Measurements from ENCODE around the gene JARID2.

JARID2 gene

DNA sequence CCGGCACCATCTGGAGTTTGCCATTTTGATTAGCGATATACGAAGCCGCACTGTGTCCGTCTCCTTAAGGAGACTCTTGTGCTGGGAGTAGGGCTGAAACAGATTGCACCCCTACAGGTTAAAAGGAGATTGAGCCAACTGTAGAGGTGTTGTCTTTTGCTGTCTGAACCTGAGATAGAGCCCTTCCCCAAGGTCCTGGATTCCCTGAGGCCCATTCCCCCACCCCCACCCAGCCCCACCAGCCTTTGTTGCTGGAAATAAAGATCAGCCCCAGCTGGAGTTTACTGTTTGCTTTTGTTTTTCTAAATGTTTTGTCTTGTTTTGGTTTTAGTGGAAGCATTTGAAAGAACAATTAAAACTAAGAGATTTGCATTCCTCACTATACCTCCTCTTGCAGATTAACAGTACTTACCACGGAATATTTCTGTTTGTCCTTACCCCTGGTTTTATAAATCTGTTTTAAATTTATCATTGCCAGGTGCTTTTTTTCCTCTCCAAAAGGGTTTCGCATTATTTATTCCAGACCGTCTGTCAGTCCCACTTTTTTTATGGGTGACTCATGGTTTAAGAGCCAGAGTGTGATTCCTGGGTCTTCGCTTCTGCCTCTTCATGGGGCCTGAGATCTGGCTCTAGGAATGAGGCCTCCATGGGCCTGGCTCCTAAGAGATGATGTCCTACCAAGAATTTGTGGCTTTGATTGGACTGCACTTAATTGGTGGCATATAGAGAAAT, 247.7 kb downstream of the JARID2 start:
- no peak for DNase-seq (ENCODE audit: low read depth)

DNA sequence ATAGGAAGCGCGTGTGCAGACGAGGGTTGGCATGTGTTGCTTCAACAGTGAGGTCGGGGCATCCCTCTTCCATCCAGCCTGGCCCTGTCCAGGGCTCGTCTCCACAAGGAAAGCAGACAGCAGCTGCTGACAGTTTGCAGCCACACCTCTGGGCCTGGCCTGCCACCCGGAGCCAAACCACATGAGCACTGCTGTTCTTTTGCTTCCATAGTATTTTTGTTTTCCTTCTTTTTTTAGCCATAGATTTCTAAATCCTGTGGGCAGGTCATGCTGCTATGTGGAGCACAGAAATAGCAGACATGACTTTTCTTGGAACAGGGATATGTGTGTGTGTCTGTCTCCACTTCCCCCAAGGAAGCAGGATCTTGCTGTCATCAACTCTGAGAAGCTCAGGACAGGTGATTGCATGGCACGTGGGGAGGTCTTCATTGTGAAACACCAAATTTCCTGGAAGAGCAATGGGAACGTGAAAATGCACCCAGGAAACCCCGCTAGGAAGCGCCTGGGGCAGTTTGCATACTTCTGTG, 249.6 kb downstream of the JARID2 start:
- DNase-seq (ENCODE audit: low read depth), result no peak

DNA sequence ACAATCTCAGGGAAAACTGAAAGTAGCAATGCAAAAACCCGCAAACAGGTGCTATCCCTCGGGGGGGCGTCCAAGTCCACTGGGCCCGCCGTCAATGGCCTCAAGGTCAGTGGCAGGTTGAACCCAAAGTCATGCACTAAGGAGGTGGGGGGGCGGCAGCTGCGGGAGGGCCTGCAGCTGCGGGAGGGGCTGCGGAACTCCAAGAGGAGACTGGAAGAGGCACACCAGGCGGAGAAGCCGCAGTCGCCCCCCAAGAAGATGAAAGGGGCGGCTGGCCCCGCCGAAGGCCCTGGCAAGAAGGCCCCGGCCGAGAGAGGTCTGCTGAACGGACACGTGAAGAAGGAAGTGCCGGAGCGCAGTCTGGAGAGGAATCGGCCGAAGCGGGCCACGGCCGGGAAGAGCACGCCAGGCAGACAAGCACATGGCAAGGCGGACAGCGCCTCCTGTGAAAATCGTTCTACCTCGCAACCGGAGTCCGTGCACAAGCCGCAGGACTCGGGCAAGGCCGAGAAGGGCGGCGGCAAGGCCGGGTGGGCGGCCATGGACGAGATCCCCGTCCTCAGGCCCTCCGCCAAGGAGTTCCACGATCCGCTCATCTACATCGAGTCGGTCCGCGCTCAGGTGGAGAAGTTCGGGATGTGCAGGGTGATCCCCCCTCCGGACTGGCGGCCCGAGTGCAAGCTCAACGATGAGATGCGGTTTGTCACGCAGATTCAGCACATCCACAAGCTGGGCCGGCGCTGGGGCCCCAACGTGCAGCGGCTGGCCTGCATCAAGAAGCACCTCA, 250.7 kb downstream of the JARID2 start:
- DNase-seq (ENCODE audit: low read depth), result no peak

DNA sequence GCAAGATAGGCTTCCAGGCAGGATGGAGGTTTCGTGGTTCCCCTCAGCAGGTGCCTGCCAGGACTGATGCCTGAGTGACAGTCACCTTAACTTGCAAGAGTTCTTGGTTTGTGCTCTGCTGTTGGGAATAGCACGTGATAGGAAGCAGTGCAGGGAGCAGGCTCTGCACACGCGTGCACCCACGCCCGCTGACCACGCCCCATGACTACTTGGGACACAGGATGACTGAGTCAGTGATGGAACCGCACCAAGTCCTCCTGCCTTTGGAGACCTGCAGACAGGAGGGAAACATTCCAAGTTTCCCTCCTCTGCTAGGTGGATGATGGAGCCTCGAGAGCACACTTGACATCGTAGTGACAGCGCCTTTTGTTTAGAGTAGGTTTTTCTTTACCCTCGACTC, 252.8 kb downstream of the JARID2 start:
- no peak for DNase-seq (ENCODE audit: low read depth)

DNA sequence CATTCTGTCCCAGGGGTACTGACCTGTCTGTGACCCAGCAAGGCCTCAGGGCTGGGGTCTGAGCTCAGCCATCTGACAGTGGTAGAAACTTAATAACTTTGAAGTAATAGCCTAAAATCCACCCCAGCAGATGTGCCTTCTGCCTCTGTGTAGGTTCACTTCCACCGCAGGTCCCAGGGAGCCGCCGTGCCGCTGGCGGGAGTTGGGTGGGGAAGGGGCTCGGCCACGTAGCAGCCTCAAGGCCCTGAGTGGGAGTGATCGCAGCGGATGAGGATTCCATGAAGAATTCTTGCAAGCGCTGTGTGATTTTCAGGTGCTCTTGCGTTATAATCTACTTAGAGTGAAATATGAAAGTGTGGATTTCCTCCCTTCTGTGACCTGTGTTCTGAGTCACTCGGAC, 253.3 kb downstream of the JARID2 start:
- DNase-seq (ENCODE audit: low read depth), result no peak

DNA sequence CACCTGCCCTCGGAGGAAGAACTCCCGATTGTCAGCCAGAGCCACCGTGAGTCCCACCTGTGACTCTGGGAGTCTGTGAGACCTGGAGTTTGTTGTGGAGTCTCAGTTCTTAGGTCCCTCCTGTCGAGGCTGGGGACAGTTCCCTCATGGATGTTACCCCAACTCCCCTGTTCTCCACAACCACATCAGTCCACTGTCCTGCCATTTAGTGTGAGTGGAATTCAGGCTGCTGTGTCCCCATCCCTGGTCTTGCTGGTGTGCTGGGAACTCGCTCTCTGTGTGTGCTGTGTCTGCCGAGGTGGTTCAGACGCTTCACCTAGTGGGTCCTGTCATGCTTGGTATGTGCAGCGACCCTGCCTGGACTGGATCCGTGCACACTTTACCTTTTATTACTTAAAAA, 253.7 kb downstream of the JARID2 start:
- DNase-seq (ENCODE audit: low read depth), result no peak

DNA sequence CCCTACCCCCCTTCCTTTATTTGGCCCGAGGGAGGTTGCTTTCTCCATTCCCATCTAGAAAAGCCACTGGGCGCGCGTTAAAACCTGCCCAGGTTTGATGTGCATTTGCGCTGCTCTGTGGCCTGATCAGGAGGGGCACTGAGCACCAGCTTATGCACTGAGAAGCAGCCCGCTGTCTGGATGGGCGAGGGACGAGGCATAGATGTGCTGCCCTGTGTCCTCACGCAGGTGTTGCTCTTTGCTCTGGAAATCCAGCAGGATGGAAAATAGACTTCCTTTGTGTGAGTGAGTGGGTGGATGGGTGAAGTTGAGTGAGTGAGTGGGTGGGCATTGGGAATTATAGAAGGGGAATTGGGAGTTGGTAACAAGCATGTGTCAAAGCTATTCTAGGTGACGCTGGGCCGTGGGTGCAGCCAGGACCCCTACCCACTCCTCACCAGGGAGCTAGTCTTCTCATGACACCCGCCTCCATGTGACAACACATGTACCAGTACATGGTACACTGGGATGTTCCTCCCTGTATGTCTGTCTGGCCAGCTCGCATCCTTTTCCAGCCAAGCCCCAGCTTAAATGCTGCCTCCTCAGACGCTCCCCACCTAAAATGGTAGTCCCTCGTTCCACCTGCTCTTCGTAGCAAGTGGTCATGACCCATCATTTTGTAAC, 254.3 kb downstream of the JARID2 start:
- DNase-seq (ENCODE audit: low read depth), result no peak

DNA sequence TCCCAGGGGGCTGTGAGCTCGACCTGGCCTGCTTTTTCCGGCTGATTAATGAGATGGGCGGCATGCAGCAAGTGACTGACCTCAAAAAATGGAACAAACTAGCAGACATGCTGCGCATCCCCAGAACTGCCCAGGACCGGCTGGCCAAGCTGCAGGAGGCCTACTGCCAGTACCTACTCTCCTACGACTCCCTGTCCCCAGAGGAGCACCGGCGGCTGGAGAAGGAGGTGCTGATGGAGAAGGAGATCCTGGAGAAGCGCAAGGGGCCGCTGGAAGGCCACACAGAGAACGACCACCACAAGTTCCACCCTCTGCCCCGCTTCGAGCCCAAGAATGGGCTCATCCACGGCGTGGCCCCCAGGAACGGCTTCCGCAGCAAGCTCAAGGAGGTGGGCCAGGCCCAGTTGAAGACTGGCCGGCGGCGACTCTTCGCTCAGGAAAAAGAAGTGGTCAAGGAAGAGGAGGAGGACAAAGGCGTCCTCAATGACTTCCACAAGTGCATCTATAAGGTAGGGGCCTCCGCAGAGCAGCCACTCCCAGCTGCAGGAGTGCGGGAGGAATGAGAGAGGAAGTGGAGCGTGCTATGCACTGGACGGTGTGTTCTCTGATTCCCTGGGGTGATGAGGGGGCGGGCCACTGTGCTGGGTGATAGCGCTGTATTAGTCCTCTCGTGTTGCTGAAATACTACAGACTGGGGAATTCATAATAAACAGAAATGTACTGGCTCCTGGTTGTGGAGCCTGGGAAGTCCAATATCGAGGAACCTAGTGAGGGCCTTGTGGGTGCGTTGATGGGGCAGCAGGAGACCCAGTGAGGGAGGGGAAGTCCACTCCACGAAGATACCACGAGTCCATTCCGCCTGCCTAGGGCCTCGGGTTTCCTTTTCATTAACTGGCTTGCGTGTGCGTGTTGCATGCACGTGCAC, 255.3 kb downstream of the JARID2 start:
- DNase-seq (ENCODE audit: low read depth), result no peak

DNA sequence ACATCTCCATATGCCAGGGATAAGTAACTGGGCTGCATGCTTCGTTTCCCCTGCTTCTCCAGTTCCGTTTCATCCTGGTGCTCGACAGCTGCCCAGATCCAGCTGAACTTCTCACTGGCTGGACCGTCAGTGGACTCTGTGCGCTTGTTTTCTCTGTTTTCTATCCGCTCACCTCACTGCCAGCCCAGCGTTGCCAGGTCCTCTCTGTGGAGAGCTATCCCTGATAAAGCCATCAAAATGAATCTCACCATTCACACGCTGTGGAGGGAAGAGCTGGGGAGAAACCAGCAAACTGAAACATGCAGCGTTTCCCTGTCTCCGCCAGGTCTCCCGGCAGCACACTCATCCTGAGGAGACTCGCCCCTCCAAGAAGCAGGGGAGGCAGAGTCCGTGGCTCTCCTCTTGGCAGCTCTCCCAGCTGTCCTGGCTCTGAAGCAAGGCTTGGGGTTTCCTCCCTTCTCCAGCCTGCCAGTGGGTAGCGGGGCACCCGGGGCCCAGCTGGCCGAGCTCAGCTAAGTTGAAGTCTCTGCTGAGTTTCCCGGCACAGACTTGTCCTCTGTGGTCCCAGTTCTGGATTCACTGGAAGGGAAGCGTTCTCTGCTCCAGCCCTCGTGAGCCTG, 256.1 kb downstream of the JARID2 start:
- no peak for DNase-seq (ENCODE audit: low read depth)

DNA sequence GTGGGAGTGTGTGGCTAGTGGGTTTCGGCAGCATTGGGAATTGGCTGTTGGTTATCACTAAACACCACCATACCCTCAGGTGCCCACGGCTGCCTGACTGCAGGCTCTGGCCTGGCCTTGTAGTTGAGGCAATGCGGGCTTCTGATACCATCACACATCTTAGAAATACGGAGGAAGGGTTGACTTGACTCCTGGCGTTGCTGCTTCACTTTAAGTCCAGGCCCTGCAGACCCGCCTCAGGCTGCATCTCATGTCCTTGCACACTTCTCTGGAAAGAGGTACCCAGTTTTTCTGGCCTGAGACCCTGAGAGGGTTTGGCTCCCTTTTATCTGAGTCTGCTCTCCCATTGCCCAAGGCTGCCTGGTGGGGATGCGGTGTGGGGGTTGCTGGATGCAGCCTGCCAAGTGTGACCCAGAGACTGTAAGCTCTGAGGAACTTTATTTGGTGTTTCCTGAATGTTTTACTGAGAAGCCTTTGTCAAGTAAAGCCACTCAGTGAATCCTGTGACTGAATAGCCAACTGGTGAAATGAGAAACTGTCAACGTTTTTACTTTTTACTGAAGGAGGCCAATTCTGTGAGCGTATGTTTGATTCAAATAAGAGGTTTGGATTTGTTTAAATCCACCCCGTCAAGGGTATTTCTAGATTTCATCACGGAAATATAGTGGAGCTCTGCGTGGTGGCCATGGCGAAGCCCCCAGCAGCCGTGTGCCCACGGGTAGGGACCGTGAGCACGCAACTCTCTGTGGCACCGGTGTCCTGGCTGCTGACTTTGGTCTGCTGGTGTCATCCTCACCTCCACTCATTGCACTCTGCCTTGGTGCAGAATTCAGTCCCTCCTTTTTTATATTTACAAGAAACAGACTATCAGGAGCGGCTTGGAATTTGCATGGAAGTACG, 256.8 kb downstream of the JARID2 start:
- no peak for DNase-seq (ENCODE audit: low read depth)

DNA sequence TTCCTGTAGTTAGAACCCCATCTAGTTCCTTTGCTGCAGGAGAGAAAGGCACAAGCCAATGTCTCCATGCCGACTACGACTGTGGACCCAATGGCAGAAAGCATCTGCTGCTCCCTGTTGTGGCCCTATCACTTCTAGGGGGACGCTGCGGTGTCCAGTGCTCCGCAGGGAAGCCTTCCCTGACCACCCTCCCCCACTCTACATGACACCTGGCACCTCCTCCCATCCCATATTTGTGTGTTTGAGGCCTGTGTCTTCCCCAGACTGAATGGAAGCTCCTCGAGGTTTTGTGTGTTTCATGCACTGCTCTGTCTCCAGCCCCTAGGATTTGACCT, 257.4 kb downstream of the JARID2 start:
- no peak for DNase-seq (ENCODE audit: low read depth)

DNA sequence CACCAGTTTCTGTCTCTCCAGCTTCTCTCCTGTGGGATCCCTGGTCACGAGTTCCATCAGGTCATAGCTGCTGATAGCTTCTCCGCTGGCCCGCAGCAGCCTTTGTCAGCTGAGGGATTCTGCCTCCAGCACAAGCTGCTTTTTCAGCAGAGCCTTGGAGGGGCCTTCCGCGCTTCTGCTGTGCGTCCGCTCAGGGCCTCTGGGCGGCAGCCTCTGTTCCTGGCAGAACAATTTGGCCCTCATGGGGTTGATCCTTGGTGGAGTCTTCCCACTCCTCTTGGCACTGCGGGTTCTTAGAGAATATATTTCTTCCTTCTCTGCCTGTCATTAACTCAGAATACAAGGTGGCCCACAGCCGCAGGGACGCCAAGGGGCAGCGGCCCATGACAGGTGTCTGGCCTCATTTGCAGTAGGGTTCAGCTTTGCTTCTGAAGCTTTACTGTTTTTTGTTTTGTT, 258.2 kb downstream of the JARID2 start:
- DNase-seq (ENCODE audit: low read depth), result no peak

DNA sequence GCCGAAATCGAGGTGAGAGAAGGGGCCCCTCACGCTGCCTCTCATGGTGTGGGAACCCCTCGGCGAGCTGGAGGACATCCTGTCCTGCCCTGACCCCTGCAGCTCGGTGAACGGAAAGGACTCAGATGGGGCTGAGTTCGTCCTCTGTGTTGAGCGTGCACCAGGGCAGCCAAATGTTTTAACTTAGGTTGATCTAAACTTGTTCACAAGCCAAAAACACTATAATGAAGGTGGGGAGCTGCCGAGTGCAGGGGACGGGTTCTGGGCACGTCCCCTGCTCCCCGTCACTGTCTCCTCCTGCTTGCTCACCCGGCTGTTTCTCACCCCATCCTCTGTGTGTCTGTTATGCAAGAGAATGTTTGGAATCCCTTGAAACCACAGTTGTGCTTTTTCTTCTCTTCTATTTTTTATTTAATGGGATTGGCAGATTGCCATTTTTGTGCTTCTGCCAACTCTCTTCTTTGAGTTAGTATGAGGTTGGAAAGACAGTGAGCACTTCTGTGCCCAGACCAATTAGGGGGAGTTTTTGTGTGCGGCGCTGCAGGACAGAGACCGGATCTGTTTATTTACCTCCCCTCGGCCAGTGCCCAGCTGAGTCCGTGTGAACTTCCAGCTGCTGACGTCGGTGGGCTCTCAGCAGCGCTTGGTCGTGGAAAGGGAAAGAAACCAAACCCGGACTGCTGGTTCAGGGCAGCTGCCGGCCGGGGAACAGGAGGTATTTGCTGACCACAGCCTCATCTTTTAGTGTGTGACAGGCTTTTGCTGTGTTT, 258.9 kb downstream of the JARID2 start:
- no peak for DNase-seq (ENCODE audit: low read depth)

DNA sequence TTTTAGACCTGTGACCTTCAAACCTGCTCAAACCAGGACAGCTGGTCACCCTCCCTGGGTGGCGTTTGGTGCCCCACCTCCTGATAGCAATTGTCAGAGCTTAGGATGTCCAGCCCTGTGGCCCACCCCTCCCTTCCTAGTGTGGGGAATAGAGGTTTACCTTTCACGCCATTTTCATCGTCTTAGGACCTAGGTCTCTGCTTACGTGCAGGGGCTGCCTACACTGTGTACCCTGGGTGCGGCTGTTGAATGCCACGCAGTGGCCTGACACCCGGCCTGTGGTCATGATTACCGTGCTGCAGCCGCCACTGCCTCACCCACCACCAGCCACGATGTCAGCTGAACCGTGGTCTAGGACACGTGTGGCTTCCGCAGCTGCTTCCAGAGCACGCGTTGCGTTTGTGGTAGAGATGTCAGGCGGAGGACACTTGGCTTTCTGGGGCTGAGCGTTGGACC, 259.6 kb downstream of the JARID2 start:
- DNase-seq (ENCODE audit: low read depth), result no peak

DNA sequence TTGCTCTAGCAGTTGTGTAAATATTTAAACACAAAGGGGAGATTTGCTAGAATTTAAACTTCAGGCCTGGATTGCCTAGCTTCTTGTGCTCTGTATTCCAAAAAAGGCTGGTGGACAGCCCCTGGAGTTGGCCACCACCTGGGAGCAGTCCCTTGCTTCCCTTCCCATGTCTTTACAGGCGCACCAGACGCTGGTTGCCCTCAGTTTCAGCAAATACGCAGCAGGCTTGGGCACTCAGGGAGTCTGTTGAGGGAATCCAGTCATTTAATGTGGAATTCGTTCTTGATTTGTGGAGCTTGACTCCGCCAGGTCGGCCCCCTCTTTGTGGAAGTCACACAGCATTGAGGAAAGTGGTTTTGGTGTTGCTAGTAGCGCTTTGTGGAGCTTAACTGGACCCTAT, 260.2 kb downstream of the JARID2 start:
- DNase-seq (ENCODE audit: low read depth), result no peak

DNA sequence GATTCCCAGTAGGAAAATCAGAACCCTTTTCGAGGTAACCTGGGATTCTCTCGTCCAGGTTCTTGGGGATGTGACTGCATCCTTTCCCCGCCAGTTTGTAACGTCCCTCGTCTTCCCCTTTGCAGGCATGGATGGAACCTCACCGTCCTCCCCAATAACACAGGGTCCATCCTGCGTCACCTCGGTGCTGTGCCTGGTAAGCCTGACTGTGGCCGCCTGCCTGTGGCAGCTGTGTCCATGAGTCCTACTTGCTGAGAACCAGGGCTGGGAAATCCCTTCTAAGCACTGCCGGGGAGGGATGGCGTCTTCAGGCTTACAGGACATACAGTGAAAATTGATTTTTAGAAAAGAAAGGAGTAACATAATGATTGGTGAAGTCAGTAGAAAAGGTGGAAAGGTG, 261.4 kb downstream of the JARID2 start:
- no peak for DNase-seq (ENCODE audit: low read depth)

DNA sequence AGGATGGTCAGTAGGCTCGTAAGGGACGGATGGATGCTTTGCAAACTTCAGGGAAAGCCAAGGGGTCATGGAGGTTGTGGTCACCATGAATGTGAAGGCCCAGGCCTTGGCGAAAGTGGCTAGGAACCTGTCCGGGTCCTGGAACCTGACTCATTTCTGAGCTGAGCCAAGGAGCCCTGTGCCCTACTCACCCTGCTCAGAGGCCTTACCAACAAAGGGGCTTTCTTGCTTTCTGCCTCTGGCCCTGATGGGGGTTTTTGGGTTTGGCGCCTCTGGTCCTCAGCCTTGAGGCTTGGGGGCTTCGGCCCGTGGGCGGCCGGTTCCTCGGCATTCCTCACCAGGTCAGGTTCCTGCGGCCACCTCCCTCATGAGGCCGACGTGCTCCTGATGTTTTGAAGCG, 261.9 kb downstream of the JARID2 start:
- no peak for DNase-seq (ENCODE audit: low read depth)

DNA sequence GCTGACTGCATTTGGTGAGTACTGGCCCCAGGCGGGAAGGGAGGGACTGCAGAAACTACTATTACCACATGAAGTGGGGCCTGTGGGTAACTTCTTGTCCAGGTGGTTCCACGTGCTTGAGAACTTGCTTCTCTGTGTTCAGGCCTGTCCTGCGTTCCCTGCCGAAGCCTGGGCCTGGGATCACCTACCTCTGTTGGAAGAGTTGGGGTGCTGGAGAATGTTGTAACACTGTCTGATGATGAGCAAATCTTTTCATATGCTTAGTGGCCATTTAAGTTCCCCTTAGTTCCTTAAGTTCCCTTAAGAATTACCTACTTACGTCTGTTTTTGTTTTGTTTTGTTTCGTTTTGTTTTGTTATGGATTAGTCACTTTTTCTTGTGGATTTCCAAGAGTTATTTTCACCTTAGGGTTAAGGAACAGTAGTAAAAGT, 262.6 kb downstream of the JARID2 start:
- DNase-seq (ENCODE audit: low read depth), result no peak

DNA sequence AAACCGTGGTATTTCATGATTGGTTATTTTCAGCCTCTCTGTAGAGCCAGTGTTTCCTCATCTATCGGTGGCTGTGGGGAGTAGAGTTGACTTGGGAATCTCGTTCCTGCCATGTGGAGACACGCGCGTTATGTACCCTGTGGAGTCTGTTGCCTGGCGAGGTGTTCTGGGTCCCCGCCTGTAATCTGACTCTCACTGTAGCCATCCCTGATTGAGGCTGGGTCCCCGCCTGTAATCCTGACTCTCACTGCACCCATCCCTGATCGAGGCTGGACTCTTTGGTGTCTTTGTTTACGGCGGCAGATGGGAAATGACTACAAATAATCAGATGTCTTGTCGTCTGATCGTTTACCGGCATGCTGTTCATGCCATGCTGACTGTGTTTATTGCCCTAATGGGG, 263.1 kb downstream of the JARID2 start:
- DNase-seq (ENCODE audit: low read depth), result no peak
